NCI-H128 (cell line): ENCODE data around the gene TBC1D22A.
"Not testable (repeated sequence)": the region's sequence is repeated elsewhere in the genome, so short reads cannot be mapped to it uniquely, and the experiment has no call there.

ENCODE experiments used
- DNase-seq: peaks from one replicate; lab custom pipeline; 2025; ENCODE audit not compliant: unreplicated experiment; lab: John Stamatoyannopoulos, UW

TBC1D22A gene

DNA sequence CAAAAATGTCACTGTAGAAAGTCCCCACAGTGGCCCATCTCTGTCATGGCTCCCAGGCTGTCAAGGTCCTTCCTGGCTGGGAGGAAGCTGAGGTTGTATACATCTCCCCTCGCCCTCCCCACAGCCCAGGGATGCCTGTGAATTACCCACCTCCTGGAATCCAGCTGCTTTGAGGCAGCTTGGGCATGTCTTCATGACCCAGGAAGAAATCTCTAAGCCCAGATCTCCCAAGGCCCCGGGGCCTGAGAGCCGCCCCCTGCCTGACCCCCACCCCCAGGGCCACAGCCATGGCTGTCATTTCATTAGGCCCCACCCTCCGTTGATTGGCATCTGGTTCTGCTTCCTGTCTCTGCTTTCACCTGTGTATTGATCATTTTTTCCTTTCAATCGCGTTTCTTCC is 207.5 kb downstream of the TBC1D22A start:
- no peak for DNase-seq

DNA sequence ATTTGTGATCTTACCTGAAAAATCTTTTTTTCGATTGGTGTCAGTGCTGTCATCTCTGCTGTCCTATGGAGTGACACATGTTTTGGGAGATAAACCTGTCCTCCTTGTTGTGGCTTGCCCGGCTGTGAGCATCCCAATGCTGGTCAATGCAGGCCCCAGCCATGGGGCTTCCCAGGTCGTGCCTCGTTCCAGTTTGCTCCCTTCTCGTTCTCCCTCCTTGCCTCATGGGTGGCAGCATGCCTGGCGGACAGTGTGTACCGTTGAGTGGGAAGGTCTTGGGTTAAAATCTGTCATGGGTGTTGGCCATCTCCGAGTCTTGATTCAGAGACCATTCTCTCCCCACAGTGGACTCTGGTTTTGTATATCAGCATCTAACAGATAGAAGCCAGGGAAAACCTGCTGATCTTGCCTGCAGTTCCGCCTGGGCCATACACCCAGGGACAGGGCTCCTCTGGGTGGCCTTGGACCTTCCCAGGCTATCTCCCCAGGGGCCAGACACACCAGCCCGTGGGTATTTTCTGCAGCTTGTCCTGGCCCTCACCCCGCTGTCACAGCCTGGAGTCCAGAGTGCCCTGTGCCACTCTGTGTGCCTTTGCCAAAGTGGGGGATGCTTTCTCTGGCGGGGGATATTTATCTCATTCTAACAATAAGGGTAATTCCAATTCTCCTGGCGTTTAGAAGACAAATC is 208.1 kb downstream of the TBC1D22A start:
- DNase-seq: no peak

DNA sequence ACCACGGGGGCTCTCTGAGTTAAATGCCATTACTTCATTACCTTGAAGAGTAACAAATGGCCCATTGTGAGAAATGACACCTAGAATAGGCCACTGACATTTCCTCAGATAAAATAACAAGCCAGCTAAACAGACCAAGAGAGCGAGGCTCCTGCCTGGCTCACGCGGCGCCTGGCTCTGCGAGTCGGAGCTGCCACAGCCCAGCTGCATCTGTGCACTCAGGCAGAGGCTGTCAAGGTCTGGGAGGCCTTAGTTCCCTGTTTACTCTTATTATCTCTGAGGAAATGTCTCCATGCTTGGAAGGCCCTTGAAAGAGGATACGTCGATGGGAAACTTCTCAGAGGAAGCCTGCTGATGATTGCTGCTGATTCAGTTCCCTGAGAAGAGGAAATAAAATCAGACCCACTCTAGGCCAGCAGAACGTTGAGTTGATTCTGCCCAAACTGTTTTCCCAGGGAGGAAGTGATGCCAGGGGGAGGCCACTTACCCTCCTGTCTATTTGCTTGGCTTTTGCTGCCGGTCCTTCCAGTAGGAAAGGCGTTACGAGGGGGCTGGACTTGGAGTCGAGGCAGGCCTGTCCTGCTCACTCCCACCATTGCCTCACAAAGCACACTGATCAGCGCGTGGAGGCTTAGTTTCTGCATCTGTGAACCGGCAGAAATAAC is 208.8 kb downstream of the TBC1D22A start:
- no peak for DNase-seq

DNA sequence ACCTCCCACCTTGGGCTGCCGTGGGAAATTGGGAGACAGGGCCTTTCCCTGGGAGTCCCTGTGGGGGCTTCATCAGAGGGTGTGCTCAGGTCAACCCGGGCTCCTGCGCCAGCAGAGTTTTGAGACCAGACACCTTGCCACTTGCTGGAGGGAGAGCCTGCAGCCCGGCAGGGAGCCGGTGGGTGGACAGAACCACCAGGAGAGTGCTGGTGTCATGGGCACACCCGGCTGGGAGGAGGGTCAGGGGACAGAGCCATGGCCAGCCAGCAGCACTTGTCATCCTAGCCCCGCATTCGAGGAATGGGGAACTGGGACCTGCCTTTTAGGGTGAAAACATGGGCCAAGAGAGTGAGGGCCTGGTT is 209.3 kb downstream of the TBC1D22A start:
- no peak for DNase-seq

DNA sequence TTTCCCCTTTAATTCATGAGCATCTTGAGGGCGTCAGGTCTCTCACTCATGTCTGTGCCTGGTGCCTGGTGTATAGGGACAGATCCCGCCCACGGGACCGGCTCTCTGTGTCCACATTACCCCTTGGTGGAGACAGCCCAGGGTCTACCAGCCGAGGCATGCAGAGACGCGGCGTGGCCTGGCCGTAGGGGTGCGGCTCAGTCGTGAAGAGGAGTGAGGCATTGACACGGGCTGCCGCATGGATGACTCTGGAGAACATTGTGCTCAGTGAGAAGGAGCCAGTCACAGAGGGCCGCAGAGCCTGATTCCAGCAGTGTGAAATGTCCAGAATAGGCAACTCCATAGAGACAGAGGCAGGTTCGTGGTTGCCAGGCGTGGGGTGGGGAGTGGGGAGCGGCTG is 209.8 kb downstream of the TBC1D22A start:
- DNase-seq: no peak

DNA sequence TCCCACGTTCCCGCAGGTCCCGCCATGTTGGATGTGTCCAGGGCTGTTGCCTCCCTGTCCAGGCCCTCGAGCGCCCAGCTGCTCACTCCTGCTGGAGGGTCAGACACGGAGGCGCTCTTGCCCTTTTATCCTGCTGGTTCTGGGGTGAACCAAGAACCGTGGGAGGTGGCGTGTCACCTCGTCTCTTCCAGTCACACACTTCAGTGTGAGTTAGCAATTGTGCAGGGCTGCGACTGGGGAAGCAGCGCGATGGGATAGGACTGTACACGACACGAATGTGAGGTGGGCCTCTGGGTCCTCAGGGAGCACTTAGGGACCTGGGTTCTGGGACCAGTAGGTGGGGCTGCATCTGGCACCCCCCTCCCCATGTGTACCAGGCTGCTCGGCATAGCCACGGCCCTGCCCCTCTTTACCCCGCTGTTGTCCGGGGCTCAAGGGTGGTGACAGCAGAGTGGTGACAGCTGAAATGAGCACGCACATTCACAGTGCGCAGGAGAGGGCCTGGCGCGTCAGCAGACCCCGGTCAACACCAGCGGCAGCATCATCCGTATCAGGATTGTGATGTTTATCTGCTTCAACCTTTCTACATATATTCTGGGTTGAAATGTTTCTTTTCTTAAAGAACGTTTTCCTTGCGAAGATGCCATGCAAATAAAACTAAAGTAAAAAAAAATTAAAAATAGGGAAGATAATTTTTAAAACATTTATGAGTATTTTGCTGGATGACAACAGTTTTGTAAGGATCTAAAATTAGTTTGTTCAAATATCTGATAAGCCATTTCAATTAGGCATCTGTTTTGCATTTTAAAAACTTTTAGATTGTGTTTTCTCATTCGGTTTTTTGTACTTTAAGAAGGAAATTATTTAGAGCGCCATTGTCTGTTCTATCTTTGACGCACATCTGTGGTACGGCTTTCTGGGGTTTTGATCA is 210.7 kb downstream of the TBC1D22A start:
- DNase-seq: no peak

DNA sequence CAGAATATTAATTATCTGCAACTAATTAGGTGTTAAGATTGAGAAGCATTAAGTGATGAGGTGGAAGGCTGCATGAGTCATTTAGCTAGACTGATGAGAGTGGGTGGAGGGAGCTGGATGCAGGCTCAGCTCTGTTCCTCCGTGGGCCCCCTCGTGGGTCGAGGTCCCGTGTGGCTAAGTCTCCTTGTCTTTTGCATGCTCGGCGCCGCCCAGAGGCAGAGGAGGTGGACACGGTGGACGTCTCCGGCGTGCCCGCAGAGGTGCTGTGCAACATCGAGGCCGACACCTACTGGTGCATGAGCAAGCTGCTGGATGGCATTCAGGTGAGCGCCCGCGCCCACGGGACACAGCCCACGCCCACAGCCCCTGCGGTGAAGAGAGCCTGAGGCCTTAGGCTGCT is 211.6 kb downstream of the TBC1D22A start:
- no peak for DNase-seq

DNA sequence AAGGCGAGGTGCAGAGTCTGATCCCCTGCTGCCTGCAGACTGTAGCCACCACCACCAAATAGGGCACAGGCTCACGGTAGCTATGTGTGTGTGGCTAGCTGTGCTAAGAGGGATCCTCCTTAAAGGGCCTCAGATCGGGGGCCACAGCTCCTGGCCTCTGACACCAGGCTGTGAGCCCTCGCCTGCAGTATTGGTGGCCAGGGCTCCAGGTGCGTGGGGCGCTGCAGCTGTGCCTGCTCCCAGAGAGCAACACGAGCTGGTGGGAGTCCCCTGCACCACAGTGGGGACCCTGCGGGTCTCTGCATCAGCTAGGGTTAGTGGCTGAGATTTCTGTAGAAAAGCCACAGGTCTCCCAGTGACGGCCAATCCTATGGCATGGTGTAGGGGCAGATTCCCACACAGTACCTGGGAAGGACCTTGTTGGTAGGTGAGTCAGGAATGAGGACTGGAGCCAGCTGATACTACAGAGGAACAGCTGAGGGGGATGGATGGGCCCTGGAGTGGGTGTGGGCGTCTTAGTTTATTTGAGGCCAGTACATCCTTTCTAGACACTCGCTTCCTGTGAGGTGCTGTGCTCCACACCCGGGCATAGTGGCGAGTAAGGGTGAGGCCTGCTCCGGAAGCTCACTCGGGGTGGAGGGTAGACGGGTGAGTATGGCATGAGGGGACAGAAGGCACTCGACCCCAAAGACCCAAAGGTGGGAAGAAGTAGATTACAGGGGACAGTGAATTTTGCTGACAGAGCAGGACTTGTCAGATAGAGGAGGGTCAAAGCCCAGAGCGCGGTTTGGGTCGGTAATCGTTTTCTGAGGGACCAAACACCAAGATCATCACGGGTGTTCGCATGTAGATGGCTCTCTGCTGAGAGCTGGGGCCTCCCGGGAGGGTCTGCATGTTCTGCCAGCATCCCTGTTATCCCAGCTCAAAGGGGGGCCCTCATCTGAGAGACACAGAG is 212.5 kb downstream of the TBC1D22A start:
- no peak for DNase-seq

DNA sequence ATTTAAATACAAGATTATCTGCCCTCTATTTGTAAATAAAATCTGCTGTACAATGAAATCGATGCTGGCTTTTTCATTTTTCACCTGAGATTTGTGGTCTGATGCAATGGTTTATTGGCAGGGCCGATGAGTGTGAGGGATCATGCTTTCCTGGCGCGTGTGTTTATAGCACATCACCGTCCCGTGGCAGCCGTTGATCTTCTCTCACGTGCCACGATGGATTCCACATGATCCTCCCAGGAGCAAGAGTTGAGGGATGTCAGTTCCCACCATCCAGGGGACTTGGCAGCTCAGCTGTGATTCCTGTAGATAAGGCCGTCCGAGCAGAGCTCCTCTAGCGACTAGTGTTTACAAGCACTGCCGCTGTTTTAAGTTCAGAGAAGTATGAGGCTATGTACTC is 213.7 kb downstream of the TBC1D22A start:
- no peak for DNase-seq

DNA sequence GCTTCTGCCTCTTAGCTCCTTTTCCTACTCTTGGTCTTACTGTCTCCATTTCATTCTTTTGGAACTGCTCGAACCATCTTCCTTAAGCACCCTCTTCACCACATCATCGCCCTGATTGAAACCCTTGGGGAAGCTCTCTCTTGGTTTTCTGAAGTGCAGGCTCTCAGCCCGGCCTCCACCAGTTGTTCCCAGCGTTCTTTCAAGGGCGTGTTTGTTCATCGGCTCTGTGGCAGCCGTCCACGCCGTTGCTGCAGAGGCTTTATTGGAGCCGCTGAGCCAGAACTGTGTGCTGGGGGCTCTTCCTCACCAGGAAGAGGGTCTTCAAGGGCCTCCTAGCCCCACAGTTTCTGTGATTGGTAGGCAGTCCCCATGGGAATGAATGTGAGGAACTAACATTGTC is 214.1 kb downstream of the TBC1D22A start:
- DNase-seq: no peak

DNA sequence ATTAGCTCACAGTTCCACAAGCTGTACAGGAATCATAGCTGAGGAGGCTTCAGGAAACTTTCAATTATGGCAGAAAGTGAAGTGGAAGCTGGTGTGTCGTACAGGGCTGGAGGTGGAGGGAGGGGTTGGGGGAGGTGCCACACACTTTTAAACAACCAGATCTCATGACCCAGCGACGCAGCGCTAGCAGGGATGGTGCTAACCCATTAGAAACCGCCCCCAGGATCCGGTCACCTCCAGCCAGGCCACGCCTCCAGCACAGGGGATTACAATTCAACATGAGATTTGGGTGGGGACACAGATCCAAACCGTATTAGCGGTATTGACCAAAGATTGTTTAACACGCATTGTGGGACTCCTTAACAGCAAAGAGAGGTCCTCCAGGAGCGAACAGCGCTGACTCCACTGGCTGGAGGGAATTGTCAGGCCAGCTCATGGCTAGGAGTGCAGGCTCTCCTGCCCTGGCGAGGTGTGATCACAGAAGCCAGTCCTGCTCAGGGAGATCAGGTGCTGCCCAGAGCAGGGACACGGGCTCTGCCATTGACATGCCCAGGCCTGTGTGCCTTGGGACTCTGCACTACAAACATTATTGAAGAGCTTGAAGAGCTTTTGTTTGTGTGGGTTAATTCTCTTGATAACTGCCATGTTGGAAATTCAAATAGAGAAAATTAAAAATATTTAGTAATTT is 215.3 kb downstream of the TBC1D22A start:
- no peak for DNase-seq

DNA sequence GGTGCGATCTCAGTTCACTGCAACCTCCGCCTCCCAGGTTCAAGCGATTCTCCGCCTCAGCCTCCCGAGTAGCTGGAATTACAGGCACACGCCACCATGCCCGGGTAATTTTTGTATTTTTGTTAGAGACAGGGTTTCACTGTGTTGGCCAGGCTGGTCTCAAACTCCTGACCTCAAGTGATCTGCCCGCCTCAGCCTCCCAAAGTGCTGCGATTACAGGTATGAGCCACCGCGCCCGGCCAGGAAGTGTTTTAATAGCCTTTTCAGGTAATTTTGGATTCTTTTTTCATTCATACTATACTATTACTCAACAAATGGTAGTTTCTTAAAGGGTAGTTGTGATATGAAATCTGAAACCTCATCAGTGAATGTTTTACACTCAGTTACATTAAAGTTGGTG is 216.2 kb downstream of the TBC1D22A start:
- DNase-seq: not testable (repeated sequence)

DNA sequence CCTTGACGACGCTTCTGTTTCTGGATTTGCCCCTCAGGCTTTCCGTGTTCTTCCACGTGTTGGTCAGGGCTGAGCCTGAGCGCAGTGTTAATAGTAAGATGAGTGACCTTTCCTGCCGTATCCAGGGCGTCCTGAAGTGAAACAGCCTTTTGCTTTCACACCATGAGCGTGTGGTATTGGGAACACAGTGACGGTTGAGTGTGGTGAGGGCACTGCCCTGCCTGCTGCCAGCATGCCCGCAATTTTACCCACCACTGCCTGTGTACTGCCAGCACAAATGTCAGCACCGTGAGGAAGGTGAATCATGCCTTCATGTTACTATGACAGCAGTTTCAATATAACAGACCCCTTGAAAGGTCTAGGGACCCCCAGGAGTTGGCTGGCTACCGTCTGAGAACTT is 217.1 kb downstream of the TBC1D22A start:
- no peak for DNase-seq

DNA sequence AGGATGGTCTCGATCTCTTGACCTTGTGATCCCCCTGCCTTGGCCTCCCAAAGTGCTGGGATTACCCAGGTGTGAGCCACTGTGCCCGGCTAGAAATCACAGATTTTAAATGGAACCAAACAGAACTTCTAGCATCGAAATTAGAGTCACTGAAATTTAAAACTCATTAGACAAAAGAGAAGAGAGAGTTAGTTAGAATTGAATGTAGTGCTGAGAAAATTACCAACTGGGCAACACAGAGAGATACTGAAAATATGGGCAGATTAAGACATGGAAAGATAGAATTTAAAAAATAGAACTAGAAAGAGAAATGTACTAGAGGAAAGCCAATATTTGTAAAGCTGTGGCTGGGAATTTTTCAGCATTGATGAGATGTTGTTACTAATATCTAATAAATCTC is 217.9 kb downstream of the TBC1D22A start:
- no peak for DNase-seq

DNA sequence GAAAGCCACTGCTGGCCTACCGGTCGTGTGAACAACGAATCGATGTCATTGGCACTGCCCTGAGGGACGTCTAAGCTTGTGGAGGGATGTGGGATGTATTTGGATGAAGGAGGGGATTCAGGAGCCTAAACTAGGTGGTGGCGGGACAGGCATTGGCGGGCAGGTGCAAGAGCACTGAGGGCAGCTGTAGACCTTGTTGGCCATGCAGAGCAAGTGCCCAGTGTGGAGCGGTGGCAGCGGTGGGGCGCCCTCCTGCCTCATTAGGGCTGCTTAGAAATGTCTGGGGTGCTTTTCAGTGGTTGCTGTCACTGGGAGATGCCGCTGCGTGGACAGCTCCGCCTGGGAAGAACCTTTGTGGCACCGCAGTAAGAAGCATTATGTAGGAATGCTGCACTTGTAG is 220.2 kb downstream of the TBC1D22A start:
- DNase-seq: no peak

DNA sequence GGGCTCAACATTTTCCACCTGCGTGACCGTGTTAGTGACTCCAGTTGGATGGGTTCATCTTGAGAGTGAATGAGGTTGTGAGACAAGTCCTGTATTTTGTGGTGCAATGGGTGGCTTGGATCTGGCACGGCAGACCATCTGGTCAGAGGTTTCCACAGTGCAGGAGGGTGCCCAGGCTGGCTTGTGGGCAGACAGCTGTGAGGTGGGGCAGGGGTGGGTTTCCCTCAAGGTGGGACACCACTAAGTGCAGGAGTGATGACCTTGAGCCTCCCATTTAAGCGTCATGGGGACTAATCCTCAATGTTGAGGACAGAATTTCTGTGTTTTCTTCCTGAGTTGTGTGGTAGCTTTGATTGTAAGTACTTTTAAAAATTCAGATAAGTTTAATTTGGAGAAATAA is 220.6 kb downstream of the TBC1D22A start:
- no peak for DNase-seq

DNA sequence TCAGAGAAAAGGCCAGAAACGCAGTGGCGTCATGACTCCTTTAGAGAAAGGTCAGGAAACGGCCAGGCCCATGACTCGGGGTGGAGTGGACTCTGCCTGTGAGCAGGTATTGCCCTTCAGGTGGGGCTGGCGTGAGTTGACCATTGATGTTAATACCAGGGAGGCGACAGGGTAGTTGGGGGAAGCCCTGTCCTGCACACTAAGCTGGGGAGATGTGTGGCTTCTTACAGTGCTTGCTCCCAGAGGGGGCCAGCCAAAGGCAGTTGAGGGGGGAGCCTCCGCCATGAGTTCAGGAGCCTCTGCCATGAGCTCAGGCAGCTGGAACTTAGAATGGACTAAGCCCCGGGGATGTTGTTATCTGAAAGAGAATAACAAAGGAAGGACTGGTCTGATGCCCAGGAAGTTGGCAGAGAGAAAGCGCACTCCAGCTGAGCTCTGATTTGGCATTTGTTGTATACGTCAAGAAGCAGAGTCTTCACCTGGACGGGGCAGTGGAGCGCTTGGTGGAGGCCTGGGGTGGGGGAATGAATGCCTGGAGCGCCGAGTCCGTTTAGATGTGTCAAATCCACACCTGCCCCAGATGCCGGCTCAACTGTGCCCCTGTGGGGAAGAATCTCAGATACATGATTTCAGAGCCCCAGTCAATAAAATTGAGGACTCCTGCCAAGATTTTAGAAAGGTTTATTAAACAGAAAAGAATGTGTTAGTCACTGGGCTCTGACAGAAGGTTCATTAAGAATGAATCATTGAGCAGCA is 222.5 kb downstream of the TBC1D22A start:
- no peak for DNase-seq

DNA sequence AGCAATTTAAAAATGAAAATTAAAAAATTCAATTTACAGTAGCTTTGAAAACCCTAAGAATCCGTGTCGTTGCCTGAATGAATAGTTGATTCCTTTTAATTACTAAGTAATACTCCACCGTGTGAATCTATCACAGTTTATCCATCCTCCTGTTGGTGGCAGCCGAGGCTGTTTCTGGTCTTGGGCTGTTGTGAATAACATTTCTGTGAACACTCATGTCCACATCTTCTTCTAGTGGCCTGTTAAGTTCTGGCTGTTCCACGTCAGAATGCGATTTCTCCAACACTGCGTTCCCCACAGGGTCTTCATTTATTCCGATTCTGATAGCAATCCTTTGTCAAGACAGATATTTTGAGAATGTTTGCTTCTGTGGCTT is 223.0 kb downstream of the TBC1D22A start:
- DNase-seq: no peak

DNA sequence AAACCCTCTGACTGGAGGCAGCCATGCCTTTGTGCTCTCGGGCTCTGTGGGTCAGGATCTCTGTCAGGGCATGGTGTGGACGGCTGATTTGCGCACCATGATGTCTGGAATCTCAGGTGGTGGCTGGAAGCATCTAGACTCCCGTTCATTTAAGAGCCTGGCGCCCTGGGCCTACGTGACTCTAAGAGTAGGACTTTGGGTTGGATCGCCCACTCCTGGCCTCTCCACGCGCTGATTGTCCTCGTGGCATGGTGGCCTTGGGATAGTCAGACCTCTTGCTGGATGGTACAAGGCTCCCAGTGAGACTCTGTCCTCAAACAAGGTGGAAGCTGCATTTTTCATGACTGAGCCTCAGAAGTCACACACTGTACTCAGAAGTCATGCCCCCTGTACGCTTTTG is 224.3 kb downstream of the TBC1D22A start:
- no peak for DNase-seq
